Suprapubic skin (tissue), 4 donors: Measurements from ENCODE around the gene MAD1L1. TPM values are rescaled to one million over a fixed set of nuclear protein-coding genes. Genes with fewer than 3 reads are reported as not detected.

Experiments
- DNase-seq, 2 donors: peaks; one replicate each; pipeline ENCODE4 v3.0.0-alpha.2; 2019; ENCODE audit warnings: low spot score in 2 of 2
- H3K27ac ChIP-seq: fragments of 200-600 bp; sonication (generic); one replicate; pipeline ENCODE4 v1.5.1; 2019
- H3K27me3 ChIP-seq: fragments of 200-600 bp; sonication (generic); one replicate; pipeline ENCODE4 v1.5.1; 2019
- H3K36me3 ChIP-seq: fragments of 200-600 bp; sonication (generic); one replicate; pipeline ENCODE4 v1.5.1; 2019
- H3K4me1 ChIP-seq: fragments of 200-600 bp; sonication (generic); one replicate; pipeline ENCODE4 v1.5.1; 2019
- H3K4me3 ChIP-seq: fragments of 200-600 bp; sonication (generic); one replicate; pipeline ENCODE4 v1.5.1; 2019; ENCODE audit warnings: mild to moderate bottlenecking
- H3K9me3 ChIP-seq: fragments of 200-600 bp; sonication (generic); one replicate; pipeline ENCODE4 v1.5.1; 2019
- CTCF ChIP-seq, 2 donors: fragments of 200-600 bp in 1 of 2; fragments of 450-650 bp in 1 of 2; sonication (generic) in 1 of 2; IDR thresholded peaks; one replicate each; pipeline ENCODE4 v1.5.1; 2016 to 2019; ENCODE audit warnings: antibody characterized with exemption in 2 of 2, mild to moderate bottlenecking in 1 of 2, moderate library complexity in 1 of 2
- EP300 ChIP-seq: sonication (generic); formaldehyde crosslinking; IDR thresholded peaks from one replicate; pipeline ENCODE4 v1.6.1; 2017; ENCODE audit warnings: antibody characterized with exemption
- POLR2A ChIP-seq, 2 donors: fragments of 450-650 bp; IDR thresholded peaks; one replicate each; pipeline ENCODE4 v1.6.1; 2017; ENCODE audit warnings: antibody characterized with exemption in 2 of 2, mild to moderate bottlenecking in 2 of 2, moderate library complexity in 2 of 2
- POLR2AphosphoS5 ChIP-seq, 3 donors: sonication (generic); formaldehyde crosslinking; IDR thresholded peaks; one replicate each; pipeline ENCODE4 v1.6.1; 2017; ENCODE audit warnings: antibody characterized with exemption in 3 of 3
- WGBS: methylation state at CpG from one replicate; pipeline ENCODE4 v1.1.5; 2018; 5-methylcytosine and 5-hydroxymethylcytosine counted together
- total RNA-seq, 4 donors: library from RNA; depleted of rRNA; stranded (reverse); fragments of >200 nt; gene quantifications; one replicate each; pipeline ENCODE4 v1.1.0, GENCODE V29; 2016

The MAD1L1 gene
- total RNA-seq, 4 donors from 2014 or later = 53.2 to 69.8 (median 62.2) TPM

GRCh38 chr7:2070151-2070763 lies 162.5 kb downstream of the MAD1L1 start:
- Histone ChIP-seq H3K9me3 (no peaks in the 10 kb centered on the region), H3K27ac (no peak overlapping the region), H3K4me1 (no peaks in the 10 kb centered on the region), H3K27me3 (no peaks in the 10 kb centered on the region), H3K4me3 (no peak overlapping the region), H3K36me3 (peaks cover 26% of the 10 kb centered on the region)
- TF ChIP-seq CTCF (IDR thresholded peaks at IDR 0.05) (no peak), POLR2A (IDR thresholded peaks at IDR 0.05) (no peak), POLR2AphosphoS5 (IDR thresholded peaks at IDR 0.05) (no peak), EP300 (no peak)
- no peak for DNase-seq
- 89% methylated on average over 19 of the region's 20 CpGs for WGBS

- no peak overlapping the region for H3K27ac ChIP-seq
- H3K4me1 ChIP-seq = no peaks in the 10 kb centered on the region
- H3K36me3 ChIP-seq = peaks cover 26% of the 10 kb centered on the region
- H3K4me3 ChIP-seq = no peak overlapping the region
- H3K27me3 ChIP-seq = no peaks in the 10 kb centered on the region
- 91% methylated on average over 17 of the region's 17 CpGs for WGBS
- no peak for DNase-seq
- H3K9me3 ChIP-seq = no peaks in the 10 kb centered on the region
- TF ChIP-seq EP300 (no peak), POLR2A (IDR thresholded peaks at IDR 0.05) (no peak), POLR2AphosphoS5 (IDR thresholded peaks at IDR 0.05) (no peak), CTCF (IDR thresholded peaks at IDR 0.05) (no peak)
These were observed 163.3 kb downstream of the MAD1L1 start for GRCh38 chr7:2069472-2069860.

- Histone ChIP-seq H3K27ac (no peak overlapping the region), H3K4me3 (no peak overlapping the region), H3K9me3 (no peaks in the 10 kb centered on the region), H3K36me3 (peaks cover 26% of the 10 kb centered on the region), H3K27me3 (no peaks in the 10 kb centered on the region), H3K4me1 (peaks cover 3% of the 10 kb centered on the region)
- TF ChIP-seq POLR2AphosphoS5 (IDR thresholded peaks at IDR 0.05) (no peak), CTCF (IDR thresholded peaks at IDR 0.05) (no peak)
- DNase-seq = no peak
- 92% methylated on average over 12 of the region's 23 CpGs for WGBS
These were observed 163.9 kb downstream of the MAD1L1 start for GRCh38 chr7:2068693-2069471.

- H3K4me1 ChIP-seq = peaks cover 13% of the 10 kb centered on the region
- no peaks in the 10 kb centered on the region for H3K27me3 ChIP-seq
- H3K4me3 ChIP-seq = no peak overlapping the region
- no peak for TF ChIP-seq CTCF (IDR thresholded peaks at IDR 0.05)
- TF ChIP-seq POLR2A (IDR thresholded peaks at IDR 0.05) = no peak
- TF ChIP-seq POLR2AphosphoS5 (IDR thresholded peaks at IDR 0.05) = no peak
- TF ChIP-seq EP300 = no peak
- peaks cover 26% of the 10 kb centered on the region for H3K36me3 ChIP-seq
- WGBS = 90% methylated on average over 22 of the region's 28 CpGs
- H3K27ac ChIP-seq = no peak overlapping the region
- DNase-seq = no peak
- H3K9me3 ChIP-seq = no peaks in the 10 kb centered on the region
These were observed 166.4 kb downstream of the MAD1L1 start for GRCh38 chr7:2066251-2066919.

GRCh38 chr7:2065528-2065927 lies 167.2 kb downstream of the MAD1L1 start:
- no peaks in the 10 kb centered on the region for H3K9me3 ChIP-seq
- no peak for DNase-seq
- H3K36me3 ChIP-seq = peaks cover 26% of the 10 kb centered on the region
- TF ChIP-seq CTCF (IDR thresholded peaks at IDR 0.05) (no peak), POLR2AphosphoS5 (IDR thresholded peaks at IDR 0.05) (no peak), EP300 (no peak), POLR2A (IDR thresholded peaks at IDR 0.05) (no peak)
- peaks cover 13% of the 10 kb centered on the region for H3K4me1 ChIP-seq
- WGBS = 87% methylated on average over 13 of the region's 13 CpGs
- no peaks in the 10 kb centered on the region for H3K27me3 ChIP-seq
- H3K4me3 ChIP-seq = no peak overlapping the region
- no peak overlapping the region for H3K27ac ChIP-seq
